SK-N-SH (cell line): Measurements from ENCODE around the gene TDP1. TPM values are rescaled to one million over a fixed set of nuclear protein-coding genes. Genes with fewer than 3 reads are reported as not detected.
A peak's percentile ranks its signal among the peaks of the same experiment; 100 is the strongest.

Source experiments
- CTCF ChIA-PET: fragments of 300-600, 350-600 bp; formaldehyde crosslinking; extraction: SDS; loops from one replicate; lab custom pipeline; 2021; lab: Yijun Ruan, JAX
- POLR2A ChIA-PET: fragments of 350-600 bp; sonication (Branson Sonifier 250); formaldehyde crosslinking; extraction: SDS; loops from one replicate; lab custom pipeline; 2020; ENCODE audit warnings: antibody characterized with exemption, inconsistent platforms; lab: Yijun Ruan, JAX
- DNase-seq: peaks from one replicate; pipeline ENCODE4 v3.0.0; 2012
- H2AFZ ChIP-seq: fragments of 200-600 bp; sonication (generic); 2 replicates; pipeline ENCODE4 v1.8.1; 2016; ENCODE audit warnings: antibody characterized with exemption, mild to moderate bottlenecking, low read depth
- H3F3A ChIP-seq: fragments of 200-600 bp; sonication (generic); replicated peaks from 2 replicates; pipeline ENCODE3; 2016; ENCODE audit warnings: antibody characterized with exemption, mild to moderate bottlenecking; ENCODE audit not compliant: insufficient read depth
- H3K27ac ChIP-seq, 2 experiments: fragments of 200-500 bp in 1 of 2; fragments of 200-600 bp in 1 of 2; sonication (Bioruptor generic) in 1 of 2; sonication (generic), shearing (Covaris generic) in 1 of 2; 2 replicates each; pipeline versions ENCODE4 v1.5.1 to v1.6.1; 2014 to 2016; ENCODE audit warnings: low read depth in 2 of 2, inconsistent platforms in 1 of 2, low read length in 1 of 2, mild to moderate bottlenecking in 1 of 2, mixed read lengths in 1 of 2
- H3K27me3 ChIP-seq: fragments of 200-600 bp; sonication (generic), shearing (Covaris generic); 2 replicates; pipeline ENCODE4 v1.6.1; 2016; ENCODE audit warnings: mixed run types; ENCODE audit not compliant: insufficient read depth
- H3K36me3 ChIP-seq, 2 experiments: fragments of 200-500 bp in 1 of 2; fragments of 200-600 bp in 1 of 2; sonication (Bioruptor generic) in 1 of 2; sonication (generic) in 1 of 2; replicated peaks in 1 of 2; 2 replicates each; pipeline versions ENCODE3 to v1.5.1; 2014 to 2016; ENCODE audit warnings: low read length in 1 of 2, mild to moderate bottlenecking in 1 of 2; ENCODE audit not compliant: insufficient read depth in 2 of 2, control insufficient read depth in 1 of 2
- H3K4me1 ChIP-seq, 2 experiments: fragments of 200-500 bp in 1 of 2; fragments of 200-600 bp in 1 of 2; sonication (Bioruptor generic) in 1 of 2; sonication (generic), shearing (Covaris generic) in 1 of 2; 2 replicates each; pipeline versions ENCODE4 v1.5.1 to v1.6.1; 2014 to 2016; ENCODE audit warnings: low read depth in 1 of 2, low read length in 1 of 2, mixed run types in 1 of 2; ENCODE audit not compliant: insufficient read depth in 2 of 2, control insufficient read depth in 1 of 2
- H3K4me2 ChIP-seq: fragments of 200-600 bp; sonication (generic), shearing (Covaris generic); 2 replicates; pipeline ENCODE4 v1.6.1; 2017; ENCODE audit warnings: mixed run types
- H3K4me3 ChIP-seq, 2 experiments: fragments of 200-500 bp in 1 of 2; fragments of 200-600 bp in 1 of 2; sonication (Bioruptor generic) in 1 of 2; sonication (generic), shearing (Covaris generic) in 1 of 2; 2 replicates each; pipeline versions ENCODE4 v1.5.1 to v1.8.1; 2014 to 2016; ENCODE audit warnings: low read depth in 2 of 2, inconsistent platforms in 1 of 2, low read length in 1 of 2, mild to moderate bottlenecking in 1 of 2, mixed read lengths in 1 of 2, moderate library complexity in 1 of 2
- H3K79me2 ChIP-seq: fragments of 200-600 bp; sonication (generic); 2 replicates; pipeline ENCODE4 v1.8.1; 2017; ENCODE audit warnings: mild to moderate bottlenecking; ENCODE audit not compliant: insufficient read depth
- H3K9ac ChIP-seq: fragments of 200-600 bp; sonication (generic); 2 replicates; pipeline ENCODE4 v1.6.1; 2017; ENCODE audit warnings: mixed run types
- H3K9me2 ChIP-seq: fragments of 200-600 bp; sonication (generic); 2 replicates; pipeline ENCODE4 v1.6.1; 2017; ENCODE audit warnings: mixed run types
- H3K9me3 ChIP-seq: fragments of 200-600 bp; sonication (generic); 2 replicates; pipeline ENCODE4 v1.6.1; 2017; ENCODE audit warnings: mixed run types, mild to moderate bottlenecking, moderate library complexity
- H4K20me1 ChIP-seq: fragments of 200-600 bp; sonication (generic); 2 replicates; pipeline ENCODE4 v1.6.1; 2017; ENCODE audit warnings: mild to moderate bottlenecking, mixed run types; ENCODE audit not compliant: insufficient read depth
- CTCF ChIP-seq: fragments of 200-600 bp; sonication (generic); IDR thresholded peaks from 2 replicates; pipeline ENCODE4 v1.6.1; 2017; ENCODE audit warnings: antibody characterized with exemption, mild to moderate bottlenecking, moderate library complexity
- ELF1 ChIP-seq: IDR thresholded peaks from 2 replicates; pipeline ENCODE4 v1.4.0; 2012
- EZH2phosphoT487 ChIP-seq: fragments of 200-600 bp; sonication (generic); IDR thresholded peaks from 2 replicates; pipeline ENCODE4 v1.6.1; 2017; ENCODE audit warnings: low read depth, mixed run types, mild to moderate bottlenecking, antibody characterized with exemption, moderate library complexity, borderline replicate concordance
- FOXJ3 ChIP-seq: sonication (generic); formaldehyde crosslinking; IDR thresholded peaks from 2 replicates; pipeline ENCODE4 v1.5.1; 2020; ENCODE audit warnings: mild to moderate bottlenecking, missing genetic modification reagents
- FOXM1 ChIP-seq: IDR thresholded peaks from 2 replicates; pipeline ENCODE4 v1.4.0; 2012; ENCODE audit warnings: low read depth, mild to moderate bottlenecking
- GABPA ChIP-seq: IDR thresholded peaks from 2 replicates; pipeline ENCODE4 v1.4.0; 2012; ENCODE audit warnings: low read depth, mild to moderate bottlenecking
- JUND ChIP-seq: IDR thresholded peaks from 2 replicates; pipeline ENCODE4 v1.4.0; 2012
- MAX ChIP-seq: IDR thresholded peaks from 2 replicates; pipeline ENCODE4 v1.4.0; 2012; ENCODE audit warnings: low read depth
- MEF2A ChIP-seq: IDR thresholded peaks from 2 replicates; pipeline ENCODE4 v1.4.0; 2012; ENCODE audit warnings: low read depth, borderline replicate concordance
- MXI1 ChIP-seq: IDR thresholded peaks from 2 replicates; pipeline ENCODE4 v1.6.1; 2012; ENCODE audit warnings: mild to moderate bottlenecking, low read depth, low read length, improper control_type of control experiment
- NFIC ChIP-seq: IDR thresholded peaks from 2 replicates; pipeline ENCODE4 v1.4.0; 2012; ENCODE audit warnings: borderline replicate concordance
- NRF1 ChIP-seq: IDR thresholded peaks from 2 replicates; pipeline ENCODE4 v1.6.1; 2012; ENCODE audit warnings: low read depth, mild to moderate bottlenecking, low read length
- PBX3 ChIP-seq: IDR thresholded peaks from 2 replicates; pipeline ENCODE4; 2012
- RAD21 ChIP-seq: IDR thresholded peaks from 2 replicates; pipeline ENCODE4 v1.6.1; 2012; ENCODE audit warnings: mild to moderate bottlenecking, low read length
- REST ChIP-seq: IDR thresholded peaks from 2 replicates; pipeline ENCODE4 v1.6.1; 2012; ENCODE audit warnings: mild to moderate bottlenecking, low read depth, low read length, moderate library complexity
- RXRA ChIP-seq: IDR thresholded peaks from 2 replicates; pipeline ENCODE4 v1.4.0; 2012; ENCODE audit warnings: low read depth, mild to moderate bottlenecking, borderline replicate concordance
- SMC3 ChIP-seq: IDR thresholded peaks from 2 replicates; pipeline ENCODE4 v1.6.1; 2012; ENCODE audit warnings: low read depth, low read length, improper control_type of control experiment
- USF1 ChIP-seq: IDR thresholded peaks from 2 replicates; pipeline ENCODE4 v1.4.0; 2012; ENCODE audit warnings: low read depth, borderline replicate concordance
- USF2 ChIP-seq: fragments of 150-350 bp; IDR thresholded peaks from 2 replicates; pipeline ENCODE4 v1.6.1; 2017; ENCODE audit warnings: antibody characterized with exemption, low read length, low read depth, borderline replicate concordance
- ZBTB33 ChIP-seq: IDR thresholded peaks from 2 replicates; pipeline ENCODE4 v1.4.0; 2012; ENCODE audit warnings: low read depth, borderline replicate concordance
- WGBS: methylation state at CpG from one replicate; pipeline ENCODE4 v1.1.6; 2017; ENCODE audit warnings: low lambda C conversion rate; 5-methylcytosine and 5-hydroxymethylcytosine counted together
- polyA plus RNA-seq, 3 experiments: library from polyadenylated mRNA; depleted of rRNA; stranded (reverse); fragments of >200 nt; gene quantifications; 2 replicates each; pipeline ENCODE4 v1.2.3, GENCODE V29; 2012

The TDP1 gene
- 14.5 and 18.1 TPM in 2 replicates for polyA plus RNA-seq (2012; rRNA removed)
- 13.3 and 15.7 TPM in 2 replicates for polyA plus RNA-seq (2012; cell fraction: cytosol; rRNA removed)
- 13.5 and 21.1 TPM in 2 replicates for polyA plus RNA-seq (2012; cell fraction: nucleus; rRNA removed)

GRCh38 chr14:89955745-89956660 is at the start of gene TDP1:
TDP1 (plus strand) TSS chr14:89955927; CDS start chr14:89963115, 7,188 bp downstream.
- Histone ChIP-seq H3K36me3 (peaks cover 19 to 25% of the 10 kb centered on the region in 2 experiments), H3K27ac (peak within 1 kb of the TSS; percentile 85 to 94), H3K4me1 (peaks cover 10 to 11% of the 10 kb centered on the region in 2 experiments; a peak in 3 of 4 replicates), H3K4me3 (peak within 1 kb of the TSS; percentile 76 to 89), H3K9ac (peak within 1 kb of the TSS; percentile 92), H2AFZ (peak within 1 kb of the TSS; percentile 93), H3K79me2 (peaks cover 58% of the 10 kb centered on the region; the same call in 1 of the 2 replicates), H3K9me3 (no peaks in the 10 kb centered on the region), H3K9me2 (no peaks in the 10 kb centered on the region), H3K27me3 (no peaks in the 10 kb centered on the region), H4K20me1 (peaks cover 3% of the 10 kb centered on the region; the same call in 1 of the 2 replicates), H3F3A (peaks cover 24% of the 10 kb centered on the region), H3K4me2 (peak within 1 kb of the TSS; percentile 90)
- 1% methylated on average over 31 of the region's 84 CpGs for WGBS
- ChIA-PET CTCF (interaction anchor here (0.8 to 12.3 kb wide), 8 partner anchors 12 to 279 kb away, joined by 3 to 112 read pairs (median 5); no protein-coding TSS in a partner anchor), POLR2A (interaction anchor here (0.7 to 1.3 kb wide), 3 partner anchors 9 to 156 kb away, joined by 3 to 4 read pairs (median 3); no protein-coding TSS in a partner anchor)
- peak; percentile 97 for DNase-seq
- no peak for TF ChIP-seq MEF2A
- TF ChIP-seq JUND = peak; percentile 66
- peak; percentile 27; the same call in 1 of the 2 replicates for TF ChIP-seq FOXM1
- peak; percentile 89 for TF ChIP-seq NRF1
- peak; percentile 83 for TF ChIP-seq ELF1
- no peak for TF ChIP-seq EZH2phosphoT487
- TF ChIP-seq REST = no peak
- TF ChIP-seq FOXJ3 (CRISPR knock-in tag) = peak; percentile 46; the same call in 1 of the 2 replicates
- TF ChIP-seq USF2 = no peak
- peak; percentile 90 for TF ChIP-seq MAX
- no peak; the same call in 1 of the 2 replicates for TF ChIP-seq USF1
- TF ChIP-seq ZBTB33 = no peak
- TF ChIP-seq RAD21 = no peak
- peak; percentile 26 for TF ChIP-seq CTCF
- TF ChIP-seq NFIC = no peak
- peak; percentile 84 for TF ChIP-seq MXI1
- peak; percentile 44 for TF ChIP-seq PBX3
- TF ChIP-seq GABPA = peak; percentile 78
- no peak for TF ChIP-seq SMC3
- TF ChIP-seq RXRA = no peak
